Fibroblast of villous mesenchyme (primary cell): Measurements from ENCODE around the gene C17orf78. TPM values are rescaled to one million over a fixed set of nuclear protein-coding genes. Genes with fewer than 3 reads are reported as not detected.
"Not testable (repeated sequence)": the region's sequence is repeated elsewhere in the genome, so short reads cannot be mapped to it uniquely, and the experiment has no call there.

Source experiments
- DNase-seq: peaks from one replicate; pipeline ENCODE4 v3.0.0-alpha.2; 2010; ENCODE audit warnings: low read depth
- H3K4me3 ChIP-seq: 2 replicates; pipeline ENCODE4 v1.5.1; 2011; ENCODE audit warnings: low read depth, mild to moderate bottlenecking, low read length
- total RNA-seq: library from RNA; depleted of rRNA; stranded (reverse); fragments of >200 nt; gene quantifications from 2 replicates; pipeline ENCODE4 v1.2.3, GENCODE V29; 2012
- TF ChIP-seq, protein P1 (sequence below): IDR thresholded peaks from 2 replicates; pipeline ENCODE4 v1.5.1; 2012; ENCODE audit warnings: low read depth, mild to moderate bottlenecking, low read length; ENCODE audit not compliant: insufficient read depth

The C17orf78 gene
- total RNA-seq, 1 donor = not detected

DNA sequence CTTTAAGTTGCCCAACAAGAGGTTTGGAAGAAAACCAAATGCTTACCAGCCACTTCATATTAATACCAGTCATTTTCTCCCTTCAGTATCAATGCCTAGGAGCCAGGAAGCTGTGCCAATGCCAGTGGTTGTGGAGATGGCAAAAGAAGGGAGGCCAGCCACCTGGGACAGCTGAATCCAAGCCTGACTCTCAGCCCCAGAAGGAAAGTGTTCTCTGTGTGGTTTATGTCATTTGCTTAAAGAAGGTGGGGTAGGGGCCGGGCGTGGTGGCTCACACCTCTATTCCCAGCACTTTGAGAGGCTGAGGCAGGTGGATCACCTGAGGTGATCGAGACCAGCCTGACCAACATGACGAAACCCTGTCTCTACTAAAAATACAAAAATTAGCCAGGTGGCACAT is 13.4 kb downstream of the C17orf78 start:
- TF ChIP-seq, protein P1, sequence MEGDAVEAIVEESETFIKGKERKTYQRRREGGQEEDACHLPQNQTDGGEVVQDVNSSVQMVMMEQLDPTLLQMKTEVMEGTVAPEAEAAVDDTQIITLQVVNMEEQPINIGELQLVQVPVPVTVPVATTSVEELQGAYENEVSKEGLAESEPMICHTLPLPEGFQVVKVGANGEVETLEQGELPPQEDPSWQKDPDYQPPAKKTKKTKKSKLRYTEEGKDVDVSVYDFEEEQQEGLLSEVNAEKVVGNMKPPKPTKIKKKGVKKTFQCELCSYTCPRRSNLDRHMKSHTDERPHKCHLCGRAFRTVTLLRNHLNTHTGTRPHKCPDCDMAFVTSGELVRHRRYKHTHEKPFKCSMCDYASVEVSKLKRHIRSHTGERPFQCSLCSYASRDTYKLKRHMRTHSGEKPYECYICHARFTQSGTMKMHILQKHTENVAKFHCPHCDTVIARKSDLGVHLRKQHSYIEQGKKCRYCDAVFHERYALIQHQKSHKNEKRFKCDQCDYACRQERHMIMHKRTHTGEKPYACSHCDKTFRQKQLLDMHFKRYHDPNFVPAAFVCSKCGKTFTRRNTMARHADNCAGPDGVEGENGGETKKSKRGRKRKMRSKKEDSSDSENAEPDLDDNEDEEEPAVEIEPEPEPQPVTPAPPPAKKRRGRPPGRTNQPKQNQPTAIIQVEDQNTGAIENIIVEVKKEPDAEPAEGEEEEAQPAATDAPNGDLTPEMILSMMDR = no peak
- DNase-seq = no peak
- no peak overlapping the region for H3K4me3 ChIP-seq

GRCh38 chr17:37391146-37391545 is 15.4 kb downstream of the C17orf78 start:
- no peak overlapping the region for H3K4me3 ChIP-seq
- DNase-seq = no peak
- TF ChIP-seq, protein P1 = no peak

DNA sequence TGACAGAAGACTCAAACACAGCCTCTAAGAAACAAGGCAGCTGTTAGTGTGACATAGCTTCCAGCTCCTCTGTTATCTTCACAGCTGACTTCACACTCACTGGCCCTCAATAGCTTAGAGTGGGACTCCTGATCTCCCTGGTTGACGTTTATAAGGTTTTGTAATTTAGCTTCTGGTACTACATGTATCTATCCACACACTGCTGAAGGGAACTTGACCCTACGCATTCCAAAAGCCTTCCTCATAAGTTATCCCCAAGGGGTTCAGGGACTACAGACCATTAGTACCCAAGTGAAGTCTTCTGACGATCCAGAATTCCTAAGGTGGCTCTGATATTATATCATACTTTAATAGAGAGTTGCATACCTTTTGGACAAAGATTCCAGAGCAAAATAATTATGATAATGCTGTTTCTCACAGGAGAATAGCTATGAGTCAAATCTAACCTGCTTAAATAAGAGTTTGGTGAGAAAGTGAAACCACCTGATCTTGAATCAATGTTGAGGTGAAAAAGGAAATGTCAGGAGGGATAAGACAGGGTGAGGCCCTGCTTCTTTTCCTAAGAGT is 16.3 kb downstream of the C17orf78 start:
- no peak overlapping the region for H3K4me3 ChIP-seq
- TF ChIP-seq, protein P1 = no peak
- DNase-seq = peak; percentile 91

GRCh38 chr17:37393352-37393751 is 17.6 kb downstream of the C17orf78 start:
- DNase-seq = no peak
- TF ChIP-seq, protein P1 = no peak
- H3K4me3 ChIP-seq = no peak overlapping the region

- TF ChIP-seq, protein P1 = no peak
- H3K4me3 ChIP-seq = no peak overlapping the region
- DNase-seq = no peak
Measured at GRCh38 chr17:37399265-37399803, 23.5 kb downstream of the C17orf78 start.

- TF ChIP-seq, protein P1 = no peak
- no peak for DNase-seq
- H3K4me3 ChIP-seq = no peak overlapping the region
Measured at GRCh38 chr17:37400505-37400904, 24.7 kb downstream of the C17orf78 start.

GRCh38 chr17:37405522-37405921 is 29.7 kb downstream of the C17orf78 start:
- H3K4me3 ChIP-seq = peak overlapping the region; percentile 80
- DNase-seq = not testable (repeated sequence)
